Thymus (tissue), 11 donors: Measurements from ENCODE around the gene TM2D3. TPM values are rescaled to one million over a fixed set of nuclear protein-coding genes. Genes with fewer than 3 reads are reported as not detected.
"Not testable (repeated sequence)": the region's sequence is repeated elsewhere in the genome, so short reads cannot be mapped to it uniquely, and the experiment has no call there.

Experiments used
- DNase-seq, 9 donors: peaks; one replicate each; pipeline ENCODE4 v3.0.0-alpha.2; 2013; ENCODE audit warnings: low spot score in 9 of 9, low read depth in 6 of 9, missing footprints in 1 of 9
- H3K27ac ChIP-seq, 2 donors: one replicate each; pipeline ENCODE4 v1.5.1; 2013; ENCODE audit warnings: control low read depth in 1 of 2, low read depth in 1 of 2, low read length in 1 of 2, mild to moderate bottlenecking in 1 of 2, moderate library complexity in 1 of 2
- H3K27me3 ChIP-seq, 2 donors: one replicate each; pipeline ENCODE4 v1.5.1; 2013; ENCODE audit warnings: low read length in 1 of 2; ENCODE audit not compliant: control insufficient read depth in 2 of 2, insufficient read depth in 1 of 2
- H3K36me3 ChIP-seq, 2 donors: one replicate each; pipeline ENCODE4 v1.5.1; 2013; ENCODE audit warnings: low read length in 1 of 2, mild to moderate bottlenecking in 1 of 2, moderate library complexity in 1 of 2; ENCODE audit not compliant: control insufficient read depth in 2 of 2, insufficient read depth in 2 of 2
- H3K4me1 ChIP-seq, 2 donors: one replicate each; pipeline ENCODE4 v1.5.1; 2013; ENCODE audit warnings: low read length in 2 of 2; ENCODE audit not compliant: control insufficient read depth in 2 of 2, insufficient read depth in 2 of 2
- H3K4me3 ChIP-seq, 2 donors: one replicate each; pipeline ENCODE4 v1.5.1; 2013; ENCODE audit warnings: low read length in 2 of 2, control low read depth in 1 of 2, mild to moderate bottlenecking in 1 of 2
- H3K9me3 ChIP-seq, 2 donors: one replicate each; pipeline ENCODE4 v1.5.1; 2013; ENCODE audit warnings: low read length in 1 of 2, mild to moderate bottlenecking in 1 of 2; ENCODE audit not compliant: control insufficient read depth in 2 of 2, insufficient read depth in 1 of 2
- WGBS: extraction: QIAGEN DNeasy Blood & Tissue Kit; methylation state at CpG from one replicate; pipeline ENCODE4 v1.1.7; 2013; 5-methylcytosine and 5-hydroxymethylcytosine counted together
- polyA plus RNA-seq: library from polyadenylated mRNA; stranded (reverse); fragments of 200-250 nt; gene quantifications from one replicate; pipeline ENCODE4 v1.2.3, GENCODE V29; 2013
- total RNA-seq: library from RNA; stranded (reverse); fragments of 120-200 nt; gene quantifications from one replicate; pipeline ENCODE4 v1.2.4, GENCODE V29; 2013
- donor health status: healthy.

TM2D3 gene
- total and polyA plus RNA-seq, 2 donors = 35.9 to 74.4 TPM

DNA sequence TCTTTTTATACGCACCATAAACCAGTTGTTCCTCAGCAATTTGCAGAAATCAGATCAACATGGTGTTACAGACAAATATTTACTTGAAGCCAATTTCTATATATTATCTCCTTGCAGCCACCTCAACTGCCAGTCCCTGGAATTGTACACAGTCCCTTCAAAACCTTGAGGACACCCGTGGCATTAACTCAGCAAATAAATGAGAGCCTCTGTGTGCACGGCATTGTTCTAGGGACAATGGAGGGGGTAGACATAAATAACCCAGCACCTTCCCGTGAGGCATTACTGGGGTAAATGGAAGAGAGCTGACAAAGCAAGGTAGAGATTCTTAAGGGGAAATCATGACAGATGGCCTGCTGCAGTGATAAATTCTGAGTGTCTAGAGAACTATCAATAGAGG, 12.5 kb downstream of the TM2D3 start:
- 96% methylated on average over 4 of the region's 4 CpGs for WGBS
- Histone ChIP-seq H3K9me3 (no peaks in the 10 kb centered on the region), H3K27ac (no peak overlapping the region), H3K36me3 (peaks cover 19 to 32% of the 10 kb centered on the region in 2 donors), H3K27me3 (no peaks in the 10 kb centered on the region), H3K4me1 (no peaks in the 10 kb centered on the region), H3K4me3 (no peak overlapping the region)
- no peak for DNase-seq

DNA sequence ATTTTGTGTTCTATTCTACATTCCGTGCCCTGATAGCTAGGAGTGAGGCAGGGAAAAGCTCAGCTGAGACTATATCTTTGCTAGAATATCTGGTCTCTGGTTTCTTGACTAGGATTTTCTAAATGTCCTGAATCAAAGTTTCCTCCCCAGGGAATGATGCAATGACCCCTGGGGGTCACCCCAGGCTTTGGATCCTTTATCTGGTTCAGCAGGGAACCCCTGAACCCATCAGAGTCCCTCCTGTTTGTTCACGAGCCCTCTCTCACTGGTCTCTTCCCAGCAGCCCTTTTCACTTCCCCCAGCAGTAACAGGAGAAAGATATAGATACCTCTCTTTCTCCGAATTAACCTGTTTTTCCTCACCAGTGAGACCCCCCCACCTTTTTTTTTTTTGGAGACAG, 14.3 kb downstream of the TM2D3 start:
- Histone ChIP-seq H3K9me3 (no peaks in the 10 kb centered on the region), H3K4me3 (no peak overlapping the region), H3K27me3 (no peaks in the 10 kb centered on the region), H3K27ac (no peak overlapping the region), H3K36me3 (peaks cover 16 to 19% of the 10 kb centered on the region in 2 donors), H3K4me1 (no peaks in the 10 kb centered on the region)
- no peak for DNase-seq
- WGBS = 93% methylated on average over 3 of the region's 3 CpGs

DNA sequence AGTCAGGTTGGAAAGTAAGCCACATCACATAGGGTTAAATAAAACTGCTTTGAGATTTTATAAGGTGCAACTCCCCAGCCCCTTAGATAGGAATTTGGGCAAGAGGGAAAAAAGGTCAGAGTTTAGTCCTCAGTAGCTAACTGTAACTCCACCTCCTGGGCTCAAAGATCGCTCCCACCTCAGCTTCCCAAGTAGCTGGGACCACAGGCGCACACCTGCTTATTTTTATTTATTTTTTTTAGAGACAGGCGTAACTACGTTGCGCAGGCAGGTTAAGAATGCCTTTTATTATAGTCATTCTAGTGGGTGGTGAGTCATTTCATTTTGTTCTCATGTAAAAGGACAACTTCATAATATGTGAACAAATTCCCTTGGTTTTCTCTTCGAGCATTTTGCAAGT, 14.7 kb downstream of the TM2D3 start:
- Histone ChIP-seq H3K36me3 (peaks cover 15 to 16% of the 10 kb centered on the region in 2 donors), H3K27me3 (no peaks in the 10 kb centered on the region), H3K4me3 (no peak overlapping the region), H3K9me3 (no peaks in the 10 kb centered on the region), H3K27ac (no peak overlapping the region), H3K4me1 (no peaks in the 10 kb centered on the region)
- WGBS = 95% methylated on average over 6 of the region's 6 CpGs
- DNase-seq = no peak

DNA sequence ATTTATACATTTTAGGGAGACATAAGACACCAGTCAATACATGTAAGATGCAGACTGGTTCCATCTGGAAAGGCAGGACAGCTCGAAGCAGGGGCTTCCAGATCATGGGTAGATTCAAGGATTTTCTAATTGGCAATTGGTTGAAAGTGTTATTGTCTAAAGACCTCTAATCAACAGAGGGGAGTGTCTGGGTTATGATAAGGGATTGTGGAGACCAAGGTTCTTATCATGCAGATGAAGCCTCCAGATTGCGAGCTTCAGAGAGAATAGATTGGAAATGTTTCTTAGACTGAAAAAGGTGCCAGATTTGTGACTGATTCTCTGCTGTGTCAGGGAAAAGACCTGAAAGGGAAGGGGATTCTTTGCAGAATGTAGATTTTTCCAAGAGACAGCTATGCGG, 15.1 kb downstream of the TM2D3 start:
- WGBS = 96% methylated on average over 3 of the region's 3 CpGs
- Histone ChIP-seq H3K27ac (no peak overlapping the region), H3K4me1 (no peaks in the 10 kb centered on the region), H3K36me3 (peaks cover 11 to 12% of the 10 kb centered on the region in 2 donors), H3K4me3 (no peak overlapping the region), H3K27me3 (no peaks in the 10 kb centered on the region), H3K9me3 (no peaks in the 10 kb centered on the region)
- DNase-seq = no peak

DNA sequence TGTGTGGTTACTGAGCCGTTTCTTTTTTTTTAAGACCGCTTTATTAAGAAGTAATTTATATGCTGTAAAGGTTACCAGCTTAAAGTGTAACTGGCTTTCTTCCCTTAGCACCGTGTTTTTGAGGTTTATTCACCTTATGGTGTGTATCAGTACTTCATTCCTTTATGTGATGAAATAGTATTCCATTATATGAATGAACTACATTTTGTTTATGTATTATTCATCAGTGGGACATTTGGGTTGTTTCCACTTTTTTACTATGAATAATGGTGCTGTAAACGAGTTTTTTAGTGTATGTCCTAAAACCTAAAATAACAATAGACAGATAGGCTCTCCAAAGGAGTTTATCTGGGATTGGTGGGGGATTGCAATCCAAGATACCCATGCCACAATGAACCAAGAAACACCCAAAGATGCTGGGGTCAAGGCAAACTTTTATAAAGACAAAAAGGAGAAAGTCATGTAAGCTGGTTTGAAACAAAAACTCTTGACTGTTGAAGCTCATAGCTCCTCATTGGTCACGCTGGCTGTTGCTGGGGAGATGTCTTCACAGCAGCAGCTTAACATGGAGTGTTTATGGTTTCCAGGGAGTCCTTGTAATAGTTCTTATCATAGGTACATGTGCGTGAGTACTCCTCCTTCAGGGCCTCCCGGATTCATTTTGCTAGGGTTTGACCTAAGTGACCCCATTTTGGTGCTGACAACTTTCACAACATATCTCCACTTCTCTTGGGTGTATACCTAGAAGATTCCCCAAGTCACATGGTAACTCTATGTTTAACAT, 16.0 kb downstream of the TM2D3 start:
- Histone ChIP-seq H3K27me3 (no peaks in the 10 kb centered on the region), H3K36me3 (peaks cover 11 to 12% of the 10 kb centered on the region in 2 donors), H3K4me3 (no peak overlapping the region), H3K4me1 (no peaks in the 10 kb centered on the region), H3K27ac (no peak overlapping the region), H3K9me3 (no peaks in the 10 kb centered on the region)
- 93% methylated on average over 7 of the region's 7 CpGs for WGBS
- DNase-seq = no peak

DNA sequence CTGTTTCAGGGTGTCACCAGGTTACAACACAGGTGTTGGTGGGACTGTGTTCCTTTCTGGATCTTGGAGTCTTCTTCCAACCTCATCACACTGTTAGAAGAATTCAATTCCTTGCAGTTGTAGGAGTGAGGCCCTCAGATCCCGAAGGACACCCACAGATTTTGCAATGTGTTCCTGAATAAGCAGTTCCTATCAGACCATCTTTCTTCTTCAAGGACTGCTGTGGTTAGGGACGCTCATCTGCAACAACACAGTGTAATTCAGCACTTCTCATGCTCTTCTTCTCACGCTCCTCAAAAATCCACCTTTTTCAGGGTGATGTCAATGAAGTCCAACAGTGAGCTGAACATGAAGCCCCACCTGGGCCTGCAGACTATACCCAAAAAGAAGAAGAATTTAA, 18.8 kb downstream of the TM2D3 start:
- DNase-seq = no peak
- Histone ChIP-seq H3K4me1 (no peaks in the 10 kb centered on the region), H3K9me3 (no peaks in the 10 kb centered on the region), H3K4me3 (no peak overlapping the region), H3K27ac (no peak overlapping the region), H3K27me3 (no peaks in the 10 kb centered on the region), H3K36me3 (peaks cover 0 to 4% of the 10 kb centered on the region in 2 donors)
- 99% methylated on average over 3 of the region's 3 CpGs for WGBS

DNA sequence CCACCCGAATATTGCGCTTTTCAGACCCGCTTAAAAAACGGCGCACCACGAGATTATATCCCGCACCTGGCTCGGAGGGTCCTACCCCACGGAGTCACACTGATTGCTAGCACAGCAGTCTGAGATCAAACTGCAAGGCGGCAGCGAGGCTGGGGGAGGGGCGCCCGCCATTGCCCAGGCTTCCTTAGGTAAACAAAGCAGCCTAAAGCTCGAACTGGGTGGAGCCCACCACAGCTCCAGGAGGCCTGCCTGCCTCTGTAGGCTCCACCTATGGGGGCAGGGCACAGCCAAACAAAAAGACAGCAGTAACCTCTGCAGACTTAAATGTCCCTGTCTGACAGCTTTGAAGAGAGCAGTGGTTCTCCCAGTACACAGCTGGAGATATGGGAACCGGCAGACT, 25.5 kb downstream of the TM2D3 start:
- not testable (repeated sequence) for DNase-seq, H3K27me3 ChIP-seq, H3K9me3 ChIP-seq, H3K36me3 ChIP-seq, H3K4me3 ChIP-seq, H3K4me1 ChIP-seq, H3K27ac ChIP-seq
- 96% methylated on average over 15 of the region's 15 CpGs for WGBS

DNA sequence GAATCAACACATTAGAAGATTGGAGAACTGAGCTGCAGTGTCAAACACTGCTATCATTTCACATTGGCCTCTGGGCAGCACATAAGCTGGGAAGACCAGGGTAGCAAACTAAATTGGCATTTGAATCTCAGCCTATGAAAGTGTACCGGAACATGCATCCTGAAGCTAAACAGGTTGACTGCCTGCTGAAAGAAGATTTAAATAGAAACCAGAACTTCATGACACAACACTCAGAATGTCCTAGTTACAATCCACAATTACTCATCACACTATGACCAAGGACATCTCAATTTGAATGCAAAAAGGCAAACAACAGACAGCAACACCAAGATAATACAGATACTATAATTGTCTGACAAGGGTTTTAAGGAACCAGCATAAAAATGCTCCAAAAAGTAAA, 26.2 kb downstream of the TM2D3 start:
- WGBS = 98% methylated on average over 1 of the region's 1 CpG

DNA sequence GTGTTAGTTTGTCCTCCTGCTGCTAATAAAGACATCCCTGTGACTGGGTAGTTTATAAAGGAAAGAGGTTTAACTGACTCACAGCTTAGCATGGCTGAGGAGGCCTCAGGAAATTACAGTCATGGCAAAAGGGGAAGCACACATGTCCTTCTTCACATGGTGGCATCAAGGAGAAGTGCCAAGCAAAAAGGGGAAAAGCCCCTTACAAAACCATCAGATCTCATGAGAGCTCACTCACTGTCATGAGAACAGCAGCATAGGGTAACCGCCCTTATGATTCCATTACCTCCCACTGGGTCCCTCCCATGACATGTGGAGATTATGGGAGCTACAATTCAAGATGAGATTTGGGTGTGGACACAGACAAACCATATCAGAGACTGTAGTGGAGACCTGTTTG, 27.0 kb downstream of the TM2D3 start:
- 96% methylated on average over 1 of the region's 1 CpG for WGBS
- Histone ChIP-seq H3K36me3 (no peaks in the 10 kb centered on the region), H3K27me3 (no peaks in the 10 kb centered on the region), H3K9me3 (no peaks in the 10 kb centered on the region), H3K4me1 (no peaks in the 10 kb centered on the region), H3K4me3 (no peak overlapping the region), H3K27ac (no peak overlapping the region)
- no peak for DNase-seq

More for the DNA sequence above, 26.2 kb downstream of the TM2D3 start:
- Histone ChIP-seq H3K4me3 (no peak overlapping the region), H3K9me3 (no peaks in the 10 kb centered on the region), H3K4me1 (no peaks in the 10 kb centered on the region), H3K27me3 (no peaks in the 10 kb centered on the region), H3K36me3 (no peaks in the 10 kb centered on the region), H3K27ac (no peak overlapping the region)
- DNase-seq = no peak
